Neutrophil (primary cell): Measurements from ENCODE around the gene GSG1L.
"Not testable (repeated sequence)": the region's sequence is repeated elsewhere in the genome, so short reads cannot be mapped to it uniquely, and the experiment has no call there.

Experiments used
- H3K27ac ChIP-seq: fragments of 200-600 bp; sonication (generic); 2 replicates; pipeline ENCODE4 v1.5.1; 2016; ENCODE audit warnings: mild to moderate bottlenecking, moderate library complexity
- H3K27me3 ChIP-seq: fragments of 200-600 bp; sonication (generic); 2 replicates; pipeline ENCODE4 v1.6.0; 2016; ENCODE audit warnings: mild to moderate bottlenecking
- H3K36me3 ChIP-seq: fragments of 200-600 bp; sonication (generic); 2 replicates; pipeline ENCODE4 v1.5.1; 2017
- H3K4me1 ChIP-seq, 2 experiments: fragments of 200-600 bp in 1 of 2; sonication (generic) in 1 of 2; 1 replicate in 1 of 2; 2 replicates in 1 of 2; pipeline versions ENCODE4 v1.5.1 to v1.6.1; 2013 to 2016; ENCODE audit warnings: low read depth in 1 of 2, low read length in 1 of 2, mild to moderate bottlenecking in 1 of 2, moderate library complexity in 1 of 2; ENCODE audit not compliant: control insufficient read depth in 1 of 2, insufficient read depth in 1 of 2
- H3K4me3 ChIP-seq, 2 experiments: fragments of 200-600 bp in 1 of 2; sonication (generic) in 1 of 2; 1 replicate in 1 of 2; 2 replicates in 1 of 2; pipeline ENCODE4 v1.5.1; 2013 to 2016; ENCODE audit warnings: low read depth in 1 of 2, low read length in 1 of 2, mild to moderate bottlenecking in 1 of 2, moderate library complexity in 1 of 2
- H3K9me3 ChIP-seq: fragments of 200-600 bp; sonication (generic); 2 replicates; pipeline ENCODE4 v1.5.1; 2016
- TF ChIP-seq, protein P1 (sequence below): fragments of 200-600 bp; sonication (generic); IDR thresholded peaks from 2 replicates; pipeline ENCODE4 v1.5.1; 2016; ENCODE audit warnings: antibody characterized with exemption

The GSG1L gene

DNA sequence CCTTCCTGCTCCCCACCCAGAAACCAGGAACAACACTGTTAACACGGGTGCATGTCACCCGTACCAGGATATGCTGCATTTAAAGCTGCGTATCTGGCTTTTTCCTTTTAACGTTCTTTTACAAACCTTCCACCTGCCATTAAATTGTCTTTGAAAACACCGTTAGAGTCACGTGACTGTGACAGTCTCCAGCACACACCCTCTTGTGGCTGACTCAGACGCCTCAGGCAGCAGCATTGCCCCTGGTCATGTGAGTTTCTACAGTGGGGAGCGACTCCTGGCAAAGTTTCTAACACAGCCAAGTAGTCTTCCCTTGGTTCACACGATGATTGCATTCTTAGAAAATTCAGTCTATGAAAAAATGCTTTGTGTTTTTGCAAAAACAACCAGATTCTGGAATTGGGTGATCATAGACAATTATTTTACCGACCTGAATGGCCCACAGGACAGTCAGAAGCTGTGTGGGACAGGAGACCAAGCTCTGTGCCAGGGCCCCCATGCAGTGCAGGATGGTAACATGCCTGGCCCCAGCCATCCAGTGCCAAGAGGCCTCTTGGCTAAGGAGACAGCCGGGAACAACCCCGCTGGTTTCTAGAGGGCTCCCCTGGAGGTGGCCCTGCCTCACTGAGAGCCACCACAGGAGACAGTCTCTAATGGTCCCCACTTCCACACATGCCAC, 314.5 kb downstream of the GSG1L start:
- no peaks in the 10 kb centered on the region for H3K9me3 ChIP-seq
- peaks cover 13% of the 10 kb centered on the region for H3K36me3 ChIP-seq
- no peak overlapping the region for H3K4me3 ChIP-seq
- TF ChIP-seq, protein P1, sequence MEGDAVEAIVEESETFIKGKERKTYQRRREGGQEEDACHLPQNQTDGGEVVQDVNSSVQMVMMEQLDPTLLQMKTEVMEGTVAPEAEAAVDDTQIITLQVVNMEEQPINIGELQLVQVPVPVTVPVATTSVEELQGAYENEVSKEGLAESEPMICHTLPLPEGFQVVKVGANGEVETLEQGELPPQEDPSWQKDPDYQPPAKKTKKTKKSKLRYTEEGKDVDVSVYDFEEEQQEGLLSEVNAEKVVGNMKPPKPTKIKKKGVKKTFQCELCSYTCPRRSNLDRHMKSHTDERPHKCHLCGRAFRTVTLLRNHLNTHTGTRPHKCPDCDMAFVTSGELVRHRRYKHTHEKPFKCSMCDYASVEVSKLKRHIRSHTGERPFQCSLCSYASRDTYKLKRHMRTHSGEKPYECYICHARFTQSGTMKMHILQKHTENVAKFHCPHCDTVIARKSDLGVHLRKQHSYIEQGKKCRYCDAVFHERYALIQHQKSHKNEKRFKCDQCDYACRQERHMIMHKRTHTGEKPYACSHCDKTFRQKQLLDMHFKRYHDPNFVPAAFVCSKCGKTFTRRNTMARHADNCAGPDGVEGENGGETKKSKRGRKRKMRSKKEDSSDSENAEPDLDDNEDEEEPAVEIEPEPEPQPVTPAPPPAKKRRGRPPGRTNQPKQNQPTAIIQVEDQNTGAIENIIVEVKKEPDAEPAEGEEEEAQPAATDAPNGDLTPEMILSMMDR: no peak
- no peak overlapping the region for H3K27ac ChIP-seq
- H3K4me1 ChIP-seq: no peaks in the 10 kb centered on the region
- H3K27me3 ChIP-seq: no peaks in the 10 kb centered on the region

DNA sequence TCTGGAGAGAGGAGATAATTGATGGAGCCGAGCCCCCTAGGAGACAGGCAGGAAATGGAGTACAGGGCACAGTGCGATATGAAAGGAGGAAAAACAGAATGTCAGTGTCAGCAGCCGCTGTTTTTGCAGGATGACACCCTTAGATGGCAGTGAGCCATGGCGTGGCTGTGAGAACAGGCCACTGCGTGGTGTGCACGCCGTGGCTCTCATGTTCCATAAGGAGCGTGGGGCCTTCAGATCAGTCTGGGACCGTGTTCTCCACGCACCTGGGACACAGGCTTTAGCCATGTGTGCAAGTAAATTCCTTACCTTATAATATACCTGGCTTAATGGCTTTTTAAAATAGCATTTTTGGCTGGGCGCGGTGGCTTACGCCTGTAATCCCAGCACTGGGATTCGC, 315.6 kb downstream of the GSG1L start:
- Histone ChIP-seq H3K27me3 (no peaks in the 10 kb centered on the region), H3K4me3 (no peak overlapping the region), H3K36me3 (peaks cover 11% of the 10 kb centered on the region), H3K9me3 (no peaks in the 10 kb centered on the region), H3K4me1 (no peaks in the 10 kb centered on the region), H3K27ac (no peak overlapping the region)
- TF ChIP-seq, protein P1: no peak

DNA sequence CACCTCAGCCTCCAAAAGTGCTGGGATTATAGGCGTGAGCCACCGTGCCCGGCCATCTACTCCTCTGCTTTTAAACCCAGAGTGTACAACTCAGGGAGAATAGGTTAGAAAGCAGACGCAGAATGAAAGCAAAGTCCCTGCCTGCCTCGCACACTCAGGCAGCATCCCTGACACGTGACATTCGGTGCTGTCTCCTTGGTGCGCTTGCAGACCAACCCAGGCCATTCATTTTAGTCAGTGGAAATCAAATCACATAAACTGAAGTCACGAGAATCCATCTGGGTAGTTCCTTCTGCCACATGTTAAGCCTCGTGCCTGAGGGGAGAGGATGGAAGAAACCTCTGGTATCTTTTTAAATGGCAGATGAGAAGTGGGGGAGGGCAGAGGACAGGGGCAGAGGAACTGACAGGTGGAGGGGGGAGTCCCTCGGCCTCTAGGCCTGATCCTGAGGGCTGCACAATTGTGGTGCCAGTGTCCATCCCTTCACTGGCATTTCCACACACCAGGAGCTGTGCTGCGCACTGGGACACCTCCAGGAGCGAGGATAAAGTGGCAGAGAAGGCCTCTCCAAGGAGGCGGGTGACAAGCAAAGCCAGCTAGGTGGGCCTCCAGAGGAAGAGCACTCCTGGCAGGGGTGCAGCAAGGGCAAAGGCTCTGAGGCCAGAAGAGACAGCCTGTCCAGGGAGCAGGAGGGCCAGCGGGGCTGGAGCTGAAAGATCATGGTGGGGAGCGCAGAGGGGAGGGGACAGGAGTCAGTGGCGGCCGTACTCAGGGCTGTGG, 317.2 kb downstream of the GSG1L start:
- no peaks in the 10 kb centered on the region for H3K27me3 ChIP-seq
- H3K27ac ChIP-seq: no peak overlapping the region
- peaks cover 7% of the 10 kb centered on the region for H3K36me3 ChIP-seq
- H3K9me3 ChIP-seq: no peaks in the 10 kb centered on the region
- H3K4me3 ChIP-seq: no peak overlapping the region
- H3K4me1 ChIP-seq: no peaks in the 10 kb centered on the region
- TF ChIP-seq, protein P1: no peak

DNA sequence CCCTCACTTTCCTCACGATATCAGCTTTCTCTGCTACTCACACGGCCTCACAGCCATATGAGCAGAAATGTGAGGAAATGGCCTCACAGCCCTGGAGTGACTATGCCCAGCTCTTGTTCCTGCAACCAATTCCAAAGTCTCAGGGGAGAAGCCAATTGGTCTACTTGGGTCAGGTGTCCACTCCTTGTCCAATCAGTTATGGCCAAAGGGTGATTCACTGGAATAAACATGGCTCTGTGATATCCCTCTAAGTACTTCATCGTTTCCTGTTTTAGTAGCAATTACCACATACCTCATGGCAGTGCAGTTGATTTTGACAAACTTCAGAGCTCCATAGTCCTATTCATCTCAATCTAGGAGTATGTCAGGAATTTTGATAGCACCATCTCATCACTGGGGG, 318.2 kb downstream of the GSG1L start:
- Histone ChIP-seq H3K9me3 (no peaks in the 10 kb centered on the region), H3K4me3 (no peak overlapping the region), H3K27me3 (no peaks in the 10 kb centered on the region), H3K4me1 (no peaks in the 10 kb centered on the region), H3K27ac (no peak overlapping the region), H3K36me3 (peaks cover 16% of the 10 kb centered on the region)
- TF ChIP-seq, protein P1: no peak

DNA sequence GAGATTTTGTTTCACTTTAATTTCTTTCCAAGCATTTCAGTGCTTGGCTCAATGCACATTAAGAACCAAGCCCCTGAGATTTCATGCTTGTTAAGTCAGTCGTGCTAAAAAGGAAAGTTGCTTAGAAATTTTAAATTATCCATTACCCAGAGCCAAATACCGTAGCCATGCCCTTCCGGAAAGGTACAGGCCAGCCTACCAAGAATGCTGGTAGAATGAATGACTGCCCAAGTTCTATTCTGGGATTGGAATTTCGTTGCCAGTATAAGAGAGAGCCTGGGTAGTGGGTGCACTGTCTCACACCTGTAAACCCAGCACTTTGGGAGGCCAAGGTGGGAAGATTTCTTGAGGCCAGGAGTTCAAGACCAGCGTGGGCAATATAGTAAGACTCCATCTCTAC, 319.6 kb downstream of the GSG1L start:
- Histone ChIP-seq H3K27ac (no peak overlapping the region), H3K36me3 (peaks cover 12% of the 10 kb centered on the region)

DNA sequence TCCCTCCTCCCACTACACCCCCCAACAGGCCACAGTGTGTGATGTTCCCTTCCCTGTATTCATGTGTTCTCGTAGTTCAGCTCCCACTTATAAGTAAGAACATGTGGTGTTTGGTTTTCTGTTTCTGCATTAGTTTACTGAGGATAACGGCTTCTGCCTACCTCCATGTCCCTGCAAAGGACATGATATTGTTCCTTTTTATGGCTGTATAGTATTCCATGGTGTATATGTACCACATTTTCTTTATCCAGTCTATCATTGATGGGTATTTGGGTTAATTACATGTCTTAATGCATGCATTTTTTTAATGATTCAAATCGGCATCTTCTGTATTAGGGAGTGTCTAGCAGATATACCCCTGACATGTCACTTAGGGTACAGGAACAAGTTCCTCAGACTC, 320.5 kb downstream of the GSG1L start:
- H3K27ac ChIP-seq, H3K9me3 ChIP-seq, H3K4me3 ChIP-seq, H3K27me3 ChIP-seq, H3K4me1 ChIP-seq: not testable (repeated sequence)
- H3K36me3 ChIP-seq: peaks cover 12% of the 10 kb centered on the region

More for the DNA sequence above, 319.6 kb downstream of the GSG1L start:
- TF ChIP-seq, protein P1: no peak
- no peak overlapping the region for H3K4me3 ChIP-seq
- H3K27me3 ChIP-seq: no peaks in the 10 kb centered on the region
- H3K4me1 ChIP-seq: no peaks in the 10 kb centered on the region
- no peaks in the 10 kb centered on the region for H3K9me3 ChIP-seq
